ENCODE measurements around the gene STAT5B. TPM values are rescaled to one million over a fixed set of nuclear protein-coding genes. Genes with fewer than 3 reads are reported as not detected.
"Not testable (repeated sequence)": the region's sequence is repeated elsewhere in the genome, so short reads cannot be mapped to it uniquely, and the experiment has no call there.

Gene STAT5B
- total RNA-seq, 1 donor from 2014 or later: 184 TPM

DNA sequence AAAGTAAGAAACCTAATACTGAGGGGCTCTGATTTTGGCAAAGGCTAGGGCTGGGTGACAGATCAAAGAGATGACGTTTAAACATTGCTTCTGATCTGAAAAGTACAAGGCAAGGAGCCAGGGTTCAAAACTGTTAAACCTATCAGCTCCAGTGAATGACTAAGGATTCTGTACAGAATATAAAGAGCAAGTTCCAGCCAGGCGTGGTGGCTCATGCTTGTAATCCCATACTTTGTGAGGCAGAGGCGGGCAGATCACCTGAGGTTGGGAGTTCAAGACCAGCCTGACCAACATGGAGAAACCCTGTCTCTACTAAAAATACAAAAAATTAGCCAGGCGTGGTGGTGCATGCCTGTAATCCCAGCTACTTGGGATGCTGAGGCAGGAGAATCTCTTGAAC, 35.3 kb downstream of the STAT5B start:
- Mint-ChIP-seq H3K4me1 (peaks cover 21% of the 10 kb centered on the region), H3K36me3 (ENCODE audit: low read depth) (peaks cover 18% of the 10 kb centered on the region)
- H3K27me3 Mint-ChIP-seq; intact Hi-C loops (cut with micrococcal nuclease); H3K4me3 Mint-ChIP-seq; H3K27ac Mint-ChIP-seq; DNase-seq; H3K9me3 Mint-ChIP-seq: not testable (repeated sequence)

DNA sequence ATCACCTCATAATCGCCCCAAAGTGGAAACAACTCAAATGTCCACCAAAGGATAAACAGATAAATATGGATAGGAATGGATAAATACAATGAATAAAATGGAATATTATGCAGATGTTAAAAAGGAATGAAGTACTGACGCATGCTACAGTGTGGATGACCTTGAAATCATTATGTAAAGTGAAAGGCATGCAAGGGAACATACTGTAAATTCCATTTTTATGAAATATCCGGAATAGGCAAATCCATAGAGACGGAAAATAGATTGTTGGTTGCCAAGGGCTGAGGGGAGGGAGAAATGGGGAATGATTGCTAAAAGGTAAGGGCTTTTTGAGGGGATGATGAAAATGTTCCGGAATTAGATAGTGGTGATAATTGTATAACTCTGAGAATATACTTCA, 36.0 kb downstream of the STAT5B start:
- Mint-ChIP-seq H3K4me3 (no peak overlapping the region), H3K36me3 (ENCODE audit: low read depth) (peaks cover 19% of the 10 kb centered on the region), H3K27ac (no peak overlapping the region), H3K27me3 (no peaks in the 10 kb centered on the region), H3K4me1 (peaks cover 19% of the 10 kb centered on the region), H3K9me3 (no peaks in the 10 kb centered on the region)
- no peak for DNase-seq
- intact Hi-C loops (cut with micrococcal nuclease): no loop called here

GRCh38 chr17:42239576-42239975, 36.6 kb downstream of the STAT5B start:
- DNase-seq; H3K4me3 Mint-ChIP-seq; H3K27me3 Mint-ChIP-seq; H3K9me3 Mint-ChIP-seq; intact Hi-C loops (cut with micrococcal nuclease); H3K27ac Mint-ChIP-seq: not testable (repeated sequence)
- Mint-ChIP-seq H3K4me1 (peaks cover 24% of the 10 kb centered on the region), H3K36me3 (ENCODE audit: low read depth) (peaks cover 23% of the 10 kb centered on the region)

DNA sequence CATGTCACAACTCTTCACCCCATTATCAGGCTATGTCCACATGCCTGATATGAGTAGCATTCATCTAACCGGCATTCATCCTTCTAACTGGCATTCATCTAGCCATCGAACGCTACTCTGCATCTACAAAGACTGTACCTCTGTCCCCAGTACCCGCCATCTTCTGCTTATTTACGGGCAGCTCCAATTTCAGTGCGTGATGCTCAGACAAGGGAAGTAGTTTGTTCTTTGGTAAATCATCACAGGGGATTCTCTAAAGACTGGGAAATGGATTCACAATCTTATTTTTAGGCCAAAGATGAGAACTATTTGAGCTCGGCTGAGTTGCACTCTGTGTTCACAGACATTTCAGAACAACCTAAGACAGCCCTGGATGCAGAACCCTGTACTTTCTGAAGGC, 39.4 kb downstream of the STAT5B start:
- no peak for DNase-seq
- Mint-ChIP-seq H3K4me3 (no peak overlapping the region), H3K27ac (no peak overlapping the region), H3K36me3 (ENCODE audit: low read depth) (peaks cover 31% of the 10 kb centered on the region), H3K27me3 (no peaks in the 10 kb centered on the region), H3K4me1 (peaks cover 22% of the 10 kb centered on the region), H3K9me3 (no peaks in the 10 kb centered on the region)
- intact Hi-C loops (cut with micrococcal nuclease): no loop called here

GRCh38 chr17:42233994-42234393, 42.2 kb downstream of the STAT5B start:
- no peak for DNase-seq
- no peak overlapping the region for H3K4me3 Mint-ChIP-seq
- peaks cover 20% of the 10 kb centered on the region for H3K4me1 Mint-ChIP-seq
- H3K27ac Mint-ChIP-seq: no peak overlapping the region
- intact Hi-C loops (cut with micrococcal nuclease): no loop called here
- H3K36me3 Mint-ChIP-seq (ENCODE audit: low read depth): peaks cover 39% of the 10 kb centered on the region
- no peaks in the 10 kb centered on the region for H3K9me3 Mint-ChIP-seq
- no peaks in the 10 kb centered on the region for H3K27me3 Mint-ChIP-seq

DNA sequence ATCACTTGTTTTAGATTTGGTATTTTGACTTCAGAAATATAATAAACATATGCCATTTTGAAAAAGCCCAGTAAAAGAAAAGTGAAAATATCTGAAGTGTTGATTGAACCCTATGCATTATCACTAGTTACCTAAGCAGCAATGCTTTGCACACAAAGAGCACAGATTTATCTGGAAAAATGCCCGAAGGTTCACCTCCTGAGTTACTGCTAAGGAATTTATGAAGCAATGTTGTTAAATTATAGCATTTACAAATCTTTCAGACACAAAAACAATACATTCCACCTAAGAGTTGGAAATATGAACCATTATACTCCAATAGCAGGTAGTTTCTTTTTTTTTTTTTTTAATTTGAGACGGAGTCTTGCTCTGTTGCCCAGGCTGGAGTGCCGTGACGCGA, 43.0 kb downstream of the STAT5B start:
- DNase-seq: no peak
- no peak overlapping the region for H3K27ac Mint-ChIP-seq

DNA sequence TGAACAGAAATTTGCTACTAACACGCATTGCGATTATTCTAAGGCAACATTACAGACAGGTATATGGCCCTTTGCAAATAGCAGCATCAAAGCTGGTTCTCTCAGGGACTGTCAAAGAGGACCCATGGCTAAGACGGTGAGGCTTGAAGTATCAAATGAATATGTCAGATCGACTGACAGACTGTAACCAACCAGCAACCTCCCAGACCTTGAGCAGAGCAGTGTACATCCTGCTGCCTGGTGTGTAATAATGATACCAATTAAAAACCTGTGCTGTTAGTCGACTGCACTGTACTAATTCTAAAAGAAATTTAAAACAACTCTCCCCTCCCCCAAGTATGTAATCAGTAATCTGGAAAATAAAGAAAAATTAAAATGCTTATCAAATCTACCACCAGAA, 46.0 kb downstream of the STAT5B start:
- no peaks in the 10 kb centered on the region for H3K9me3 Mint-ChIP-seq
- peaks cover 29% of the 10 kb centered on the region for H3K4me1 Mint-ChIP-seq
- peak overlapping the region; percentile 45 for H3K27ac Mint-ChIP-seq
- peaks cover 55% of the 10 kb centered on the region for H3K36me3 Mint-ChIP-seq (ENCODE audit: low read depth)
- H3K4me3 Mint-ChIP-seq: no peak overlapping the region
- intact Hi-C loops (cut with micrococcal nuclease): no loop called here
- no peaks in the 10 kb centered on the region for H3K27me3 Mint-ChIP-seq
- no peak for DNase-seq

More for the DNA sequence above, 43.0 kb downstream of the STAT5B start:
- peaks cover 26% of the 10 kb centered on the region for H3K4me1 Mint-ChIP-seq
- no peaks in the 10 kb centered on the region for H3K9me3 Mint-ChIP-seq
- intact Hi-C loops (cut with micrococcal nuclease): no loop called here
- peaks cover 46% of the 10 kb centered on the region for H3K36me3 Mint-ChIP-seq (ENCODE audit: low read depth)
- no peak overlapping the region for H3K4me3 Mint-ChIP-seq
- no peaks in the 10 kb centered on the region for H3K27me3 Mint-ChIP-seq

GRCh38 chr17:42227849-42228700, 48.1 kb downstream of the STAT5B start:
- Mint-ChIP-seq H3K4me3 (no peak overlapping the region), H3K27me3 (no peaks in the 10 kb centered on the region), H3K9me3 (no peaks in the 10 kb centered on the region), H3K27ac (peak overlapping the region; percentile 38), H3K36me3 (ENCODE audit: low read depth) (peaks cover 57% of the 10 kb centered on the region), H3K4me1 (peaks cover 18% of the 10 kb centered on the region)
- no peak for DNase-seq
- intact Hi-C loops (cut with micrococcal nuclease): no loop called here

GRCh38 chr17:42225646-42226045, 50.5 kb downstream of the STAT5B start:
- DNase-seq: no peak
- intact Hi-C loops (cut with micrococcal nuclease): no loop called here
- no peak overlapping the region for H3K27ac Mint-ChIP-seq
- H3K27me3 Mint-ChIP-seq: no peaks in the 10 kb centered on the region
- peaks cover 56% of the 10 kb centered on the region for H3K36me3 Mint-ChIP-seq (ENCODE audit: low read depth)
- peaks cover 23% of the 10 kb centered on the region for H3K4me1 Mint-ChIP-seq
- no peaks in the 10 kb centered on the region for H3K9me3 Mint-ChIP-seq
- no peak overlapping the region for H3K4me3 Mint-ChIP-seq

GRCh38 chr17:42224651-42225050, 51.5 kb downstream of the STAT5B start:
- Mint-ChIP-seq H3K36me3 (ENCODE audit: low read depth) (peaks cover 49% of the 10 kb centered on the region), H3K9me3 (no peaks in the 10 kb centered on the region), H3K4me3 (no peak overlapping the region), H3K4me1 (peaks cover 16% of the 10 kb centered on the region), H3K27me3 (no peaks in the 10 kb centered on the region), H3K27ac (peak overlapping the region; percentile 25)
- intact Hi-C loops (cut with micrococcal nuclease): no loop called here
- no peak for DNase-seq

DNA sequence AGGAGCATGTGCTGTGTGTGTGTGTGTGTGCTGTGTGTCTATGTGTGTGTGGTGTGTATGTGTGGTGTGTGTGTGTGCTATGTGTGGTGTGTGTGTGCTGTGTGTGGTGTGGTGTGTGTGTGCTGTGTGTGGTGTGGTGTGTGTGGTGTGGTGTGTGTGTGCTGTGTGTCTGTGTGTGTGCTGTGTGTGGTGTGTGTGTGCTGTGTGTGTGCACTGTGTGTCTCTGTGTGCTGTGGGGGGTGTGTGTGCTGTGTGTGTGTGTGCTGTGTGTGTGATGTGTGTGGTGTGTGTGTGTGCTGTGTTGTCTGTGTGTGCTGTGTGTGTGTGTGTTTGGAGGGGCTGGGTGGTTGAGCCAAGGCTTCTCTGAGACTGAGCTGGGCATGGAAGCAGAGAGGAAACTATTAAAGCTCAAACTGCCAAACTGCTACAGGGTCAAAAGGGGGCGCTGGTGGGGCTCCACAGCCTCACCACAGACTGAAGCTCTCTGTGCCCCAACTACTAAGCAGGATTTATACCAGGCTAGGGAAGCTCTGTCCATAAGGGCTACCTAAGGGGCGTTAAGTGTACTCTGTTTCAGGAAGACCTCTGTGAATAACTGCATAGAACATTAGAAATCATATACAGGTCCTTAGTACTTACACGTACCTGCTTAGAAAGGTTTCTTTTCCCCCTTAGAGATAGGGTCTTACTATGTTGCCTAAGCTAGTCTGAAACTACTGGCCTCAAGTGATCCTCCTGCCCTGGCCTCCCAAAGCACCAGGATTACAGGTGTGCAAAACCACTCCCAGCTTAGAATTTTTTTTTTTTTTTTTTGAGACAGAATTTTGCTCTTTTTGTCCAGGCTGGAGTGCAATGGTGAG, 54.1 kb downstream of the STAT5B start:
- H3K4me1 Mint-ChIP-seq: peaks cover 7% of the 10 kb centered on the region
- peaks cover 47% of the 10 kb centered on the region for H3K36me3 Mint-ChIP-seq (ENCODE audit: low read depth)
- H3K4me3 Mint-ChIP-seq: no peak overlapping the region
- no peaks in the 10 kb centered on the region for H3K9me3 Mint-ChIP-seq
- peak; percentile 85 for DNase-seq
- H3K27ac Mint-ChIP-seq: peak overlapping the region; percentile 27
- intact Hi-C loops (cut with micrococcal nuclease): loop anchor here (1.0 to 2.0 kb wide), 3 partner anchors 53 to 86 kb away; no protein-coding TSS in a partner anchor
- H3K27me3 Mint-ChIP-seq: no peaks in the 10 kb centered on the region

GRCh38 chr17:42219280-42219679, 56.9 kb downstream of the STAT5B start:
- H3K9me3 Mint-ChIP-seq: not testable (repeated sequence)

DNA sequence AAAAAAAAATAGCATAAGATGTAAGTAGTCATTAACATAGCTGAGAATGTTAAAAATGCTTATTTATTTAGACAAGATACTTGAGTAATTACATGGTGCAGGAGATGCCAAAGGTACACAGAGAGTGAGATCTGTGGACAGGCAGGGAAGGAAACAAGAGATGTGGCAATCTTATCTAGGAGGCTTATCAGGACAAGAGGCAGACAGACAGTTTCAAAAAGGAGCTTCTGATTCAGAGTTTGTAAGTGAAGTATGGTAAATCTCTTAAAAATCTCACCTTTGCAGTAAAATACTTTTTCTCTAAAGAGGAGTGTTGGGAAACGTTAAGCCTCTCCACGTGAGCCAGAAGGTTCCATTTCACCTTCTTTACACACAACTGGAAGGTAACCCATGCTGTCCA, 62.0 kb downstream of the STAT5B start:
- peaks cover 66% of the 10 kb centered on the region for H3K36me3 Mint-ChIP-seq (ENCODE audit: low read depth)
- no peak overlapping the region for H3K27ac Mint-ChIP-seq
- no peaks in the 10 kb centered on the region for H3K9me3 Mint-ChIP-seq
- no peaks in the 10 kb centered on the region for H3K4me1 Mint-ChIP-seq
- no peak for DNase-seq
- H3K27me3 Mint-ChIP-seq: no peaks in the 10 kb centered on the region
- intact Hi-C loops (cut with micrococcal nuclease): no loop called here
- no peak overlapping the region for H3K4me3 Mint-ChIP-seq

More at GRCh38 chr17:42219280-42219679, 56.9 kb downstream of the STAT5B start:
- peaks cover 58% of the 10 kb centered on the region for H3K36me3 Mint-ChIP-seq (ENCODE audit: low read depth)
- DNase-seq; H3K27ac Mint-ChIP-seq; H3K4me1 Mint-ChIP-seq; intact Hi-C loops (cut with micrococcal nuclease); H3K27me3 Mint-ChIP-seq; H3K4me3 Mint-ChIP-seq: not testable (repeated sequence)

- no peak for DNase-seq
- Mint-ChIP-seq H3K27ac (no peak overlapping the region), H3K4me1 (no peaks in the 10 kb centered on the region), H3K9me3 (no peaks in the 10 kb centered on the region), H3K4me3 (no peak overlapping the region), H3K27me3 (no peaks in the 10 kb centered on the region), H3K36me3 (ENCODE audit: low read depth) (peaks cover 62% of the 10 kb centered on the region)
- intact Hi-C loops (cut with micrococcal nuclease): no loop called here
Measured at GRCh38 chr17:42212382-42212781, 63.8 kb downstream of the STAT5B start.

Data from activated CD4-positive, alpha-beta T cell treated with anti-CD3 and anti-CD28 coated beads, Interleukin-2, amount 10 ng/mL, durations not matched to agents 24 days and 14 days (primary cell).